ENCODE data around the gene KRTAP4-5. TPM values are rescaled to one million over a fixed set of nuclear protein-coding genes. Genes with fewer than 3 reads are reported as not detected.
"Not testable (repeated sequence)": the region's sequence is repeated elsewhere in the genome, so short reads cannot be mapped to it uniquely, and the experiment has no call there.

Gene KRTAP4-5
- total RNA-seq, 1 donor from 2014 or later, result not detected

GRCh38 chr17:41171886-41172285 is 22.3 kb upstream of the KRTAP4-5 start:
- no peak overlapping the region for H3K4me3 ChIP-seq
- no peak for TF ChIP-seq CTCF (IDR thresholded peaks at IDR 0.05)
- H3K4me1 ChIP-seq, result no peaks in the 10 kb centered on the region
- intact Hi-C loops (cut with DNase I), result no loop called here
- H3K27ac ChIP-seq, result no peak overlapping the region
- no peak for DNase-seq
- no peaks in the 10 kb centered on the region for H3K36me3 ChIP-seq
- no peak for ATAC-seq
- H3K27me3 ChIP-seq (ENCODE audit: low read depth), result no peaks in the 10 kb centered on the region
- H3K9me3 ChIP-seq, result no peaks in the 10 kb centered on the region

- Histone ChIP-seq H3K27ac (no peak within 1 kb of the TSS), H3K27me3 (ENCODE audit: low read depth) (peaks cover 3% of the 10 kb centered on the region), H3K4me1 (no peaks in the 10 kb centered on the region), H3K9me3 (no peaks in the 10 kb centered on the region), H3K36me3 (no peaks in the 10 kb centered on the region), H3K4me3 (no peak within 1 kb of the TSS)
- intact Hi-C loops (cut with DNase I), result no loop called here
- DNase-seq (no peak), ATAC-seq (no peak)
- TF ChIP-seq CTCF (IDR thresholded peaks at IDR 0.05), result no peak
These were observed 18.5 kb upstream of the KRTAP4-5 start, which contains the start of gene KRTAP4-3 for GRCh38 chr17:41168121-41168520. KRTAP4-3 (minus strand) TSS chr17:41168221; CDS start chr17:41168172, 49 bp downstream.

GRCh38 chr17:41167561-41167960 is 17.9 kb upstream of the KRTAP4-5 start:
- H3K36me3 ChIP-seq, result no peaks in the 10 kb centered on the region
- ATAC-seq (no peak), DNase-seq (no peak)
- no peak overlapping the region for H3K27ac ChIP-seq
- intact Hi-C loops (cut with DNase I), result no loop called here
- H3K27me3 ChIP-seq (ENCODE audit: low read depth), result peaks cover 3% of the 10 kb centered on the region
- H3K4me3 ChIP-seq, result no peak overlapping the region
- H3K9me3 ChIP-seq, result no peaks in the 10 kb centered on the region
- no peak for TF ChIP-seq CTCF (IDR thresholded peaks at IDR 0.05)
- no peaks in the 10 kb centered on the region for H3K4me1 ChIP-seq

GRCh38 chr17:41163828-41164227 is 14.2 kb upstream of the KRTAP4-5 start:
- TF ChIP-seq CTCF (IDR thresholded peaks at IDR 0.05), result no peak
- ATAC-seq, result no peak
- peaks cover 3% of the 10 kb centered on the region for H3K27me3 ChIP-seq (ENCODE audit: low read depth)
- no peak overlapping the region for H3K27ac ChIP-seq
- no peak overlapping the region for H3K4me3 ChIP-seq
- H3K9me3 ChIP-seq, result no peaks in the 10 kb centered on the region
- intact Hi-C loops (cut with DNase I), result no loop called here
- DNase-seq, result no peak
- no peaks in the 10 kb centered on the region for H3K36me3 ChIP-seq
- no peaks in the 10 kb centered on the region for H3K4me1 ChIP-seq

- no peak for DNase-seq
- no peak within 1 kb of the TSS for H3K4me3 ChIP-seq
- H3K4me1 ChIP-seq, result no peaks in the 10 kb centered on the region
- no peak for ATAC-seq
- H3K27ac ChIP-seq, result no peak within 1 kb of the TSS
- TF ChIP-seq CTCF (IDR thresholded peaks at IDR 0.05), result no peak
- intact Hi-C loops (cut with DNase I), result no loop called here
- no peaks in the 10 kb centered on the region for H3K36me3 ChIP-seq
- peaks cover 11% of the 10 kb centered on the region for H3K27me3 ChIP-seq (ENCODE audit: low read depth)
- H3K9me3 ChIP-seq, result no peaks in the 10 kb centered on the region
These were observed 11.0 kb upstream of the KRTAP4-5 start, which contains the start of gene KRTAP4-4 for GRCh38 chr17:41160648-41161047. KRTAP4-4 (minus strand) TSS chr17:41160748; CDS start chr17:41160691, 57 bp downstream.

- H3K36me3 ChIP-seq; H3K4me1 ChIP-seq; ATAC-seq; H3K27ac ChIP-seq; H3K4me3 ChIP-seq; DNase-seq; intact Hi-C loops (cut with DNase I); H3K27me3 ChIP-seq (ENCODE audit: low read depth); H3K9me3 ChIP-seq: not testable (repeated sequence)
These were observed 10.6 kb upstream of the KRTAP4-5 start for GRCh38 chr17:41160190-41160589.
